GM12878 (cell line): ENCODE measurements around the gene TRERF1. TPM values are rescaled to one million over a fixed set of nuclear protein-coding genes. Genes with fewer than 3 reads are reported as not detected.

Source experiments
- CBX5 ChIP-seq: sonication (generic); IDR thresholded peaks from 2 replicates; pipeline ENCODE4 v1.6.1; 2016; ENCODE audit warnings: low read depth, moderate library complexity, mild to moderate bottlenecking, inconsistent platforms
- IKZF2 ChIP-seq, 2 experiments: fragments of 450-650 bp; IDR thresholded peaks; 2 replicates each; pipeline ENCODE4 v1.6.1; 2017; ENCODE audit warnings: mild to moderate bottlenecking in 2 of 2, moderate library complexity in 2 of 2
- JUNB ChIP-seq: IDR thresholded peaks from 2 replicates; pipeline ENCODE4 v1.6.1; 2016; ENCODE audit warnings: antibody characterized with exemption, mild to moderate bottlenecking
- MTA3 ChIP-seq: IDR thresholded peaks from 2 replicates; pipeline ENCODE4 v1.6.1; 2012; ENCODE audit warnings: low read length, inconsistent platforms, borderline replicate concordance
- MYC ChIP-seq: IDR thresholded peaks from 2 replicates; pipeline ENCODE4 v1.6.1; 2011; ENCODE audit warnings: mild to moderate bottlenecking, low read length, moderate library complexity, inconsistent platforms; ENCODE audit not compliant: insufficient read depth, insufficient replicate concordance, insufficient read length, severe bottlenecking
- POLR2AphosphoS2 ChIP-seq: IDR thresholded peaks from 2 replicates; pipeline ENCODE4 v1.6.1; 2011; ENCODE audit warnings: low read depth, mild to moderate bottlenecking, low read length, improper control_type of control experiment, moderate library complexity
- POU2F2 ChIP-seq: IDR thresholded peaks from 3 replicates; pipeline ENCODE4 v1.6.1; 2011; ENCODE audit warnings: low read depth, mild to moderate bottlenecking, low read length, borderline replicate concordance
- RBBP5 ChIP-seq: fragments of 200-600 bp; sonication (generic); conservative IDR thresholded peaks from 2 replicates; pipeline ENCODE4 v1.6.1; 2016
- SIN3A ChIP-seq: IDR thresholded peaks from 2 replicates; pipeline ENCODE4 v1.6.1; 2012; ENCODE audit warnings: low read depth, low read length, improper control_type of control experiment
- SMAD5 ChIP-seq: IDR thresholded peaks from 2 replicates; pipeline ENCODE4 v1.6.1; 2016; ENCODE audit warnings: antibody characterized with exemption, low read depth
- STAT1 ChIP-seq: fragments of 450-650 bp; conservative IDR thresholded peaks from 2 replicates; pipeline ENCODE4 v1.6.1; 2014; ENCODE audit warnings: antibody characterized with exemption, mild to moderate bottlenecking
- YY1 ChIP-seq: IDR thresholded peaks from 2 replicates; pipeline ENCODE4 v1.6.1; 2011; ENCODE audit warnings: low read depth, mild to moderate bottlenecking, low read length
- ZBED1 ChIP-seq: IDR thresholded peaks from 2 replicates; pipeline ENCODE4 v1.6.1; 2016; ENCODE audit warnings: borderline replicate concordance
- ZNF217 ChIP-seq: fragments of 450-650 bp; IDR thresholded peaks from 2 replicates; pipeline ENCODE4 v1.6.1; 2017; ENCODE audit warnings: antibody characterized with exemption, mild to moderate bottlenecking
- ZNF384 ChIP-seq: IDR thresholded peaks from 2 replicates; pipeline ENCODE4 v1.6.1; 2012; ENCODE audit warnings: low read depth, mild to moderate bottlenecking, low read length, improper control_type of control experiment, borderline replicate concordance
- polyA plus RNA-seq, 11 experiments: library from polyadenylated mRNA; depleted of rRNA in 4 of 11; unstranded in 6 of 11; stranded (reverse) in 5 of 11; fragments of >200 nt; fragmentation: Nextera tagmentation in 4 of 11; fragmentation: Illumina TruSeq in 1 of 11; extraction: Ambion mirVana in 4 of 11; extraction: Trizol in 1 of 11; gene quantifications; 1 replicate in 1 of 11; 2 replicates in 10 of 11; pipeline versions ENCODE4 v1.2.1 to v1.2.3, GENCODE V29; 2011 to 2016; ENCODE audit warnings: inconsistent platforms in 2 of 11, missing spikeins in 2 of 11, low read depth in 1 of 11
- total RNA-seq, 4 experiments: library from RNA; depleted of rRNA in 3 of 4; stranded (reverse); fragments of >200 nt in 3 of 4; fragmentation: Illumina TruSeq in 1 of 4; extraction: Trizol in 1 of 4; gene quantifications; 2 replicates each; pipeline versions ENCODE4 v1.2.1 to v1.2.3, GENCODE V29; 2013 to 2021

TRERF1 gene
- total and polyA plus RNA-seq, 10 of the 15 experiments (the other 5 are each of a cell fraction or from before 2014, with no cell fraction given): 2.2 to 19.4 (median 7.2) TPM

GRCh38 chr6:42451333-42452170 lies at the start of gene TRERF1 (continued):
- TF ChIP-seq STAT1: no peak
- TF ChIP-seq MYC: peak; percentile 51
- peak; percentile 35 to 37; a peak in 1 of 4 replicates for TF ChIP-seq IKZF2 (IDR thresholded peaks at IDR 0.05)
- TF ChIP-seq YY1: 0 out of 2 replicates have a peak, but pooled peaks have one; percentile 6
- no peak for TF ChIP-seq MTA3
- no peak for TF ChIP-seq SMAD5
- TF ChIP-seq CBX5: no peak
- TF ChIP-seq RBBP5: no peak
- TF ChIP-seq JUNB: no peak
- TF ChIP-seq POU2F2: peak; percentile 56; the same call in 1 of the 3 replicates
- no peak for TF ChIP-seq ZBED1
- TF ChIP-seq ZNF217: no peak
- no peak for TF ChIP-seq SIN3A
- TF ChIP-seq ZNF384: peak; percentile 86
- no peak for TF ChIP-seq POLR2AphosphoS2
